ENCODE data around the gene KLK14.

GRCh38 chr19:51065221-51065960 is 17.3 kb downstream of the KLK14 start:
- TF ChIP-seq CTCF (conservative IDR thresholded peaks at IDR 0.05; ENCODE audit: low read length) (no peak), EZH2phosphoT487 (IDR thresholded peaks at IDR 0.05; ENCODE audit: borderline replicate concordance, low read depth, low read length) (no peak)

Measured in OCI-LY7 (cell line).